ENCODE results near the gene CALM3. TPM values are rescaled to one million over a fixed set of nuclear protein-coding genes. Genes with fewer than 3 reads are reported as not detected.

Gene CALM3
- polyA plus RNA-seq, 1 donor (not counting 4 experiments of a cell fraction or from before 2014, with no cell fraction given) = 411 TPM

GRCh38 chr19:46614114-46614722 lies 13.1 kb downstream of the CALM3 start:
- Histone ChIP-seq H3K9ac (ENCODE audit: control insufficient read depth, extremely low read depth, insufficient read depth, low read length) (no peak overlapping the region), H3K27me3 (ENCODE audit: control insufficient read depth, extremely low read depth, insufficient read depth, low read length) (no peaks in the 10 kb centered on the region), H2AFZ (ENCODE audit: control insufficient read depth, low read length) (no peak overlapping the region), H3K79me2 (ENCODE audit: control insufficient read depth, insufficient read depth, low read length) (no peaks in the 10 kb centered on the region), H3K9me1 (ENCODE audit: control insufficient read depth, extremely low read depth, insufficient read depth, low read length) (no peaks in the 10 kb centered on the region), H3K9me3 (ENCODE audit: control insufficient read depth, low read depth, low read length) (no peaks in the 10 kb centered on the region), H3K4me1 (ENCODE audit: control insufficient read depth, extremely low read depth, insufficient read depth, low read length) (no peaks in the 10 kb centered on the region), H3K4me2 (ENCODE audit: control insufficient read depth, extremely low read depth, insufficient read depth, low read depth, low read length) (no peak overlapping the region), H4K20me1 (ENCODE audit: control insufficient read depth, extremely low read depth, insufficient read depth, low read length) (peaks cover 4% of the 10 kb centered on the region), H3K36me3 (ENCODE audit: control insufficient read depth in 2 of 2, extremely low read depth in 1 of 2, insufficient read depth in 2 of 2, low read length in 2 of 2) (peaks cover 12 to 13% of the 10 kb centered on the region in 2 experiments), H3K4me3 (ENCODE audit: control insufficient read depth in 2 of 3, extremely low read depth in 1 of 3, insufficient read depth in 2 of 3, low read depth in 1 of 3, low read length in 3 of 3) (no peak overlapping the region), H3K27ac (ENCODE audit: control insufficient read depth, insufficient read depth, low read length) (no peak overlapping the region)
- no peak for FAIRE-seq
- no peak for DNase-seq (ENCODE audit: low read depth, low spot score)
- TF ChIP-seq EZH2 (IDR thresholded peaks at IDR 0.05; ENCODE audit: low read length) (no peak), CTCF (optimal IDR thresholded peaks at IDR 0.05 in 1 of 3, IDR thresholded peaks at IDR 0.05 in 1 of 3, conservative IDR thresholded peaks at IDR 0.05 in 1 of 3; ENCODE audit: extremely low read depth in 1 of 3, insufficient read depth in 2 of 3, low read length in 3 of 3) (peak; percentile 85 to 88 (median 87))
- dilution Hi-C loops (cut with MboI; ENCODE audit: extremely low pct_ligation_motif_present, low sequenced_read_pairs) = no loop called here

GRCh38 chr19:46615966-46616365 lies 14.8 kb downstream of the CALM3 start:
- FAIRE-seq = no peak
- Histone ChIP-seq H3K9me3 (ENCODE audit: control insufficient read depth, low read depth, low read length) (no peaks in the 10 kb centered on the region), H3K27ac (ENCODE audit: control insufficient read depth, insufficient read depth, low read length) (no peak overlapping the region), H3K4me1 (ENCODE audit: control insufficient read depth, extremely low read depth, insufficient read depth, low read length) (no peaks in the 10 kb centered on the region), H3K79me2 (ENCODE audit: control insufficient read depth, insufficient read depth, low read length) (no peaks in the 10 kb centered on the region), H3K27me3 (ENCODE audit: control insufficient read depth, extremely low read depth, insufficient read depth, low read length) (peaks cover 2% of the 10 kb centered on the region), H4K20me1 (ENCODE audit: control insufficient read depth, extremely low read depth, insufficient read depth, low read length) (no peaks in the 10 kb centered on the region), H3K4me2 (ENCODE audit: control insufficient read depth, extremely low read depth, insufficient read depth, low read depth, low read length) (no peak overlapping the region), H3K36me3 (ENCODE audit: control insufficient read depth in 2 of 2, extremely low read depth in 1 of 2, insufficient read depth in 2 of 2, low read length in 2 of 2) (peaks cover 0 to under 1% of the 10 kb centered on the region in 2 experiments), H2AFZ (ENCODE audit: control insufficient read depth, low read length) (no peak overlapping the region), H3K9ac (ENCODE audit: control insufficient read depth, extremely low read depth, insufficient read depth, low read length) (no peak overlapping the region), H3K4me3 (ENCODE audit: control insufficient read depth in 2 of 3, extremely low read depth in 1 of 3, insufficient read depth in 2 of 3, low read depth in 1 of 3, low read length in 3 of 3) (no peak overlapping the region), H3K9me1 (ENCODE audit: control insufficient read depth, extremely low read depth, insufficient read depth, low read length) (no peaks in the 10 kb centered on the region)
- DNase-seq (ENCODE audit: low read depth, low spot score) = no peak
- TF ChIP-seq CTCF (optimal IDR thresholded peaks at IDR 0.05 in 1 of 3, IDR thresholded peaks at IDR 0.05 in 1 of 3, conservative IDR thresholded peaks at IDR 0.05 in 1 of 3; ENCODE audit: extremely low read depth in 1 of 3, insufficient read depth in 2 of 3, low read length in 3 of 3) (no peak), EZH2 (IDR thresholded peaks at IDR 0.05; ENCODE audit: low read length) (no peak)
- dilution Hi-C loops (cut with MboI; ENCODE audit: extremely low pct_ligation_motif_present, low sequenced_read_pairs) = no loop called here
